ENCODE data around the gene KRT7. TPM values are rescaled to one million over a fixed set of nuclear protein-coding genes. Genes with fewer than 3 reads are reported as not detected.
A peak's percentile ranks its signal among the peaks of the same experiment; 100 is the strongest.

Gene KRT7
- total and polyA plus RNA-seq, 5 donors, result 0.16 to 3.0 (median 1.0) TPM; not detected in 1

DNA sequence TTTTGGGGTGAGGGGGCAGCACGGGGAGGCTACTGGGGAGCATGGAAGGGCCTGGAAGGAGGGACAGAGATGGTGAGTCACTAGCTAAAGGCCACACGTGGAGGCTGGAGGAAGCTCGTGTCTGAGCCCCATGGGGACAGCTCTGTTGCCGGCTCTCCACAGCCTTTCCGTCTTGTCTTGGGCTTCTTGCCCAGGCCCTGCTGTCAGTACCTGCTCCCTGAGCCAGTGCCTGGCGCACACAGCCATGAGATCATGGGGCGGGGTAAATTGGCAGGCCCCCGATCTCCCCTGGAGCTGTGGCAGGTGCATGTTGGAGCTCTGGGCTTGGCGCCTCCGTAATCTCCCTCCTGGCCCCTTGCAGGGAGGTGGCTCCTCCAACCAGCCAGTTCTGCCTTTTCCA lies 25.1 kb upstream of the KRT7 start:
- Histone ChIP-seq H3K4me3 (ENCODE audit: low read length) (no peak overlapping the region), H3K27me3 (ENCODE audit: control insufficient read depth, insufficient read depth) (no peaks in the 10 kb centered on the region), H3K27ac (ENCODE audit: low read length) (no peak overlapping the region), H3K9me3 (ENCODE audit: control insufficient read depth, low read length) (no peaks in the 10 kb centered on the region), H3K4me1 (ENCODE audit: control insufficient read depth, insufficient read depth, low read length) (no peaks in the 10 kb centered on the region)
- 26% methylated on average over 10 of the region's 10 CpGs for WGBS
- ATAC-seq, result peak; percentile 36 to 66
- intact Hi-C loops (cut with DNase I), result no loop called here
- DNase-seq, result peak in 2 of 3 donors; percentile 48 to 69

DNA sequence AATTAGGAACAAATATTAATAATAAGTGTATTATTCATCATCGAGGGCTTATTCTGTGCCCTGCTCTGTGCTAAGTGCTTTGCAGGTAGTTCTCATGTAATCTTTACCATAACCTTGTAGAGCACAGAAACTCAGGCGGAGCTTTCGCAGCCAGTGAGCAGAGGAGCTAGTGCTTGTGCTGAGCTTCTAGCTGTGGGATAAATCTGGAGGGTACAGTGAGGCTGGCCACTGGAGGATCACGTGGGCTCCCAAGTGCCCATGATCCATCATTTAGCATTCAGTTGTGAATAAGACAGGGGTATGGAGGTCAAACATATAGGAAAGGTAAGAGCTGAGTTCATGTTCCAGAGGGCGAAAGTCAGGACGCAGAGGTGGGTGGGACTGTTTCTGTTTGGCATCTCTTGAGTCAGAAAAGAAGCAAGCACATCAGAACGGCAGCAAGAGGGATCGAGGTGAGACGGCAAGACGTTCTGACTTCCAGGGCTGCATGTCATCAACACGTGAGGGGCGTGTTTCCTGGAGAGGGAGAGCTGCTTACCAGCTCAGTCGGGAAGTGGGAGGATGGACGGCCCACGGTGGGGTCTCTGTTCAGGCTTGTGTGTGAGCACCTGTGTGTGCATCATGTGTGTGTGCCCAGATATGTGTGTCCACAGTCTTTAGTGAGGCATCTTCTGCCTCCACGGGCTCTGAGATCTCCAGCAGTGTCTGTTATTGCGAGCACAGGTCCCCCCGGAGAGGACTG lies 24.4 kb upstream of the KRT7 start:
- DNase-seq, result no peak

DNA sequence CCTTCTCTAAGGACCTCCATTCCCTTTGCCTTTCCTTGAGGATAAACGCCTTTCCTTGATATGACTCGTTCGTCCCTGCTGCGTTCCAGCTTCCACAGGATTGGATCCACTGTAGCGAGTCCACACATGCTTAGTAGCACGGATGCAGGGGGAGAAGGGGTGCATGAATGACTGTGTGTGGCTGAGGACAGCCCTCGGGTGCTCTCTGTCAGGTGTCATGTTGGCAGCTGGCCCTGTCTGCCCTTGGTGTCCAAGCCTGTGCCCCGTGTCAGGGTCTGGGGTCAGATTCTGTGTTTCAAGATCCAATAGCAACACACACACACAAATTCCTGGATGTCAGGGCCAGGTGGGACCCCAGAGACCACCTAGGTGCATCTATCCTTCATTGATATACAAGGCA lies 23.7 kb upstream of the KRT7 start:
- Histone ChIP-seq H3K4me1 (ENCODE audit: control insufficient read depth, insufficient read depth, low read length) (no peaks in the 10 kb centered on the region), H3K4me3 (ENCODE audit: low read length) (no peak overlapping the region), H3K27me3 (ENCODE audit: control insufficient read depth, insufficient read depth) (no peaks in the 10 kb centered on the region), H3K9me3 (ENCODE audit: control insufficient read depth, low read length) (no peaks in the 10 kb centered on the region), H3K27ac (ENCODE audit: low read length) (no peak overlapping the region)
- ATAC-seq (no peak), DNase-seq (no peak)
- intact Hi-C loops (cut with DNase I), result no loop called here
- WGBS, result 65% methylated on average over 8 of the region's 8 CpGs

More for the DNA sequence above, 24.4 kb upstream of the KRT7 start:
- 60% methylated on average over 18 of the region's 18 CpGs for WGBS
- no peak overlapping the region for H3K27ac ChIP-seq (ENCODE audit: low read length)
- intact Hi-C loops (cut with DNase I), result no loop called here
- no peaks in the 10 kb centered on the region for H3K4me1 ChIP-seq (ENCODE audit: control insufficient read depth, insufficient read depth, low read length)
- H3K4me3 ChIP-seq (ENCODE audit: low read length), result no peak overlapping the region
- no peaks in the 10 kb centered on the region for H3K9me3 ChIP-seq (ENCODE audit: control insufficient read depth, low read length)
- no peak for ATAC-seq
- no peaks in the 10 kb centered on the region for H3K27me3 ChIP-seq (ENCODE audit: control insufficient read depth, insufficient read depth)

DNA sequence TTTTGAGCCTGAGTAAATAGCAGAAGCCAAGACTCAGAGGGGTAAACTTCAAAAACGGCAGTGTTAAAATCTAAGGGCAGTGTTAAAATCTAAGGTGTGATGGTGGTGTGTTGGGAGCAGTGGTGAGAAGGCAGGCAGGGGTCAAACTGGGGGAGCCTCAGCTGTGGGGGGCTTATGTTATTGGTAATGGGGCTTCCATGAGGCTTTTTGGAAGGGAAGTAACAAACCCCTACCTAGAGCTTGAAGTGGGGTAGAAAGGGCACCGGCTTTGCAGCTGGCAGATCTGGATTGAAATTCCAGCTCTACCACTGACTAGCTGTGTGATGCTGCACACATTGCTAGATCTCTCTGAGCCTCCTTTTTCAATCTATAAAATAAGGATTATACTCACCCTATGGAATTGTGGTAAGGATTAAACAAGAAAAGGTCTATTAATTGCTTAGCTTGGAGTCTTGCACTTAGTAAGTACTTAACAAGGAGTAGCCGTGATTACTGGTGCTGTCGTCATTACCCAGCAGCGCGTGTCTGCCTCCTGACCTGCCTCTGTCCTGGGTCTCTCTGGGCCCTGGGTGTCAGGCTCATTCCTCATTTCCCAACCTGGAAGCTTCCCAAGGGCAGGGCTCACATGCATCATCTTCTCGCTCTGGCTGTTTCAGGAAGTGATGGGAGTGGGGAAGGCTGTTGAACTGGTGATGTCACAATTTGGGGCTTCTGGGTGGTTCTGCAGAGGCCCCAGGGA lies 22.7 kb upstream of the KRT7 start:
- no peak for ATAC-seq
- Histone ChIP-seq H3K4me3 (ENCODE audit: low read length) (no peak overlapping the region), H3K9me3 (ENCODE audit: control insufficient read depth, low read length) (no peaks in the 10 kb centered on the region), H3K27ac (ENCODE audit: low read length) (no peak overlapping the region), H3K27me3 (ENCODE audit: control insufficient read depth, insufficient read depth) (no peaks in the 10 kb centered on the region), H3K4me1 (ENCODE audit: control insufficient read depth, insufficient read depth, low read length) (no peaks in the 10 kb centered on the region)
- no peak for DNase-seq
- intact Hi-C loops (cut with DNase I), result no loop called here
- WGBS, result 76% methylated on average over 7 of the region's 7 CpGs

DNA sequence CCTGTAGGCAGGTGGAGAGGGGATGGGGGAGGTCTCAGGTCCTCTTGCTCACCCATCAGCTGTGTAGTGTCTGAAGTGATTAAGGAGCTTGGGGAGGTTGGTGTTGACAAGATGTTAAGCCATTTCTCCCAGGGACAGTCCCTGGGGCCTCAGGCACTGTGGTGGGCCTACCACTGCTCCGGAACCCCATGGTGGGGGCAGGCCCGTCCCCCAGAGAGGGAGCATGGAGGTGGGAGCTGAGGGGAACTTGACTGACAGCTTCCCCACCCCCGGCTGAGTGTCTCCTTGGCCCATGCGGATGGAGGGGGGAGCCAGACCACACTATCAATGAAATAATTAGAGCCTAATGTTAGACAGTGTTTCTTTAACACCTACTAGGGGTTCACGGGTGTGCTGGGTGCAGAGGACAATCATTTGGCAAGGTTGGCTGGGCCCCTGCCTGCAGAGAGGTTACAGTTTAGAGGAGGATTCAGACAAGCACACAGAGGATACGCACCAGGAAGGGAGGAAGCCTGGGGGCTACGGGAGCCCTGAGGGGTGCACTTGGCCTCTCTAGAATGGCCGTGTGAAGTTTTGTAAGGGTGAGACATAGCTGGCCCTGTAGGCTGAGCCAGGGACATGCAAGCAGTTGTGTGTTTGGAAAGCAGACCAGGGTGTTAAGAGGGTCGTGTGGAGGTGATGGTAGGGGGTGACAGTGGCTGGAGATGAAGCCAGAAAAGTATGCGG lies 22.0 kb upstream of the KRT7 start:
- no peak for DNase-seq
- intact Hi-C loops (cut with DNase I), result no loop called here

DNA sequence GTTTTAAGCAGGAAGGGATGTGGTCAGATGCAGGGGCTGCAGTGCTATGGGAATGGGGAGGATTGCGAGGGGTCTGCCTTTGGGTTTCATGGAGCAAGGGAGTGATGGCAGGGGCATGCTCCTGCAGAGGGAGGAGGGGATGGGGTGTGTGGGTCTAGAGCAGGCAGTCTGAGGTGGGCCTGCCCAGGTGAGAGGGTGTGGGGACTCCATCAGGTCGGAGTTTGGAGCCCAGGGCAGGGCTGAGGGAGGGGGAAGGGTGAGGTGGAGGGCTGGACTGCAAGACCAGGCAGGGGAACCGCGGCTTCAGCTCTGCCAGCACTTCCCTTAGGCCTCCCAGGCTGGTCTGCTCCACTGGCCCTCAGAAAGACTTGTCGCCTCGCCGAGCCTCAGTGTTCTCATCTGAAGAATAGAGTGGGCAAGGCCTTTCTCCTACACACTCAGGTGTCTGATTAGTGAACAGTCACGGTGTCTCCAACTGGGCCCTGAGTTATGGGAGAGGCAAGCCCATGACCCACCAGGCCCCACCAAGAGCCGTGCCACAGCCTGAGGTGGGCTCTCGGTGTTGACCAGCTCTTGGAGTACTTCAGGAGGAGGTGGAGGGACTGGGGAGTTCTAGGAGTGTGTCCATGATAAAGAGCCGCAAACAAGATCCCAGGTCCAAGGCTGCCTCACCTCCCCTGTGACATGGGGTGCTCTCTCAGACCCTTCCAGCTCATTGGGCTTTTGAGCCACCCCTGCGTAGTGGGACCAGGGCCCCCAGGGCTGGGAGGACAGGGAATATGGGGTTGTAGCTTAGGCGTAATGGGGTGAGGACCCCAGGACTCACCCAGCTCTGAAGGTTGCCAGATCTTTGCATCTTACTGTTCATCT lies 21.1 kb upstream of the KRT7 start:
- Histone ChIP-seq H3K27me3 (ENCODE audit: control insufficient read depth, insufficient read depth) (no peaks in the 10 kb centered on the region), H3K9me3 (ENCODE audit: control insufficient read depth, low read length) (no peaks in the 10 kb centered on the region), H3K27ac (ENCODE audit: low read length) (no peak overlapping the region), H3K4me3 (ENCODE audit: low read length) (no peak overlapping the region), H3K4me1 (ENCODE audit: control insufficient read depth, insufficient read depth, low read length) (no peaks in the 10 kb centered on the region)
- intact Hi-C loops (cut with DNase I), result loop anchor here in 1 of 4 donors (2.0 kb wide), 1 partner anchor 55 kb away; no protein-coding TSS in a partner anchor
- ATAC-seq, result no peak
- WGBS, result 89% methylated on average over 13 of the region's 13 CpGs
- DNase-seq, result no peak

More for the DNA sequence above, 22.0 kb upstream of the KRT7 start:
- no peaks in the 10 kb centered on the region for H3K4me1 ChIP-seq (ENCODE audit: control insufficient read depth, insufficient read depth, low read length)
- no peak for ATAC-seq
- H3K27me3 ChIP-seq (ENCODE audit: control insufficient read depth, insufficient read depth), result no peaks in the 10 kb centered on the region
- 66% methylated on average over 10 of the region's 10 CpGs for WGBS
- H3K4me3 ChIP-seq (ENCODE audit: low read length), result no peak overlapping the region
- H3K9me3 ChIP-seq (ENCODE audit: control insufficient read depth, low read length), result no peaks in the 10 kb centered on the region
- H3K27ac ChIP-seq (ENCODE audit: low read length), result no peak overlapping the region

DNA sequence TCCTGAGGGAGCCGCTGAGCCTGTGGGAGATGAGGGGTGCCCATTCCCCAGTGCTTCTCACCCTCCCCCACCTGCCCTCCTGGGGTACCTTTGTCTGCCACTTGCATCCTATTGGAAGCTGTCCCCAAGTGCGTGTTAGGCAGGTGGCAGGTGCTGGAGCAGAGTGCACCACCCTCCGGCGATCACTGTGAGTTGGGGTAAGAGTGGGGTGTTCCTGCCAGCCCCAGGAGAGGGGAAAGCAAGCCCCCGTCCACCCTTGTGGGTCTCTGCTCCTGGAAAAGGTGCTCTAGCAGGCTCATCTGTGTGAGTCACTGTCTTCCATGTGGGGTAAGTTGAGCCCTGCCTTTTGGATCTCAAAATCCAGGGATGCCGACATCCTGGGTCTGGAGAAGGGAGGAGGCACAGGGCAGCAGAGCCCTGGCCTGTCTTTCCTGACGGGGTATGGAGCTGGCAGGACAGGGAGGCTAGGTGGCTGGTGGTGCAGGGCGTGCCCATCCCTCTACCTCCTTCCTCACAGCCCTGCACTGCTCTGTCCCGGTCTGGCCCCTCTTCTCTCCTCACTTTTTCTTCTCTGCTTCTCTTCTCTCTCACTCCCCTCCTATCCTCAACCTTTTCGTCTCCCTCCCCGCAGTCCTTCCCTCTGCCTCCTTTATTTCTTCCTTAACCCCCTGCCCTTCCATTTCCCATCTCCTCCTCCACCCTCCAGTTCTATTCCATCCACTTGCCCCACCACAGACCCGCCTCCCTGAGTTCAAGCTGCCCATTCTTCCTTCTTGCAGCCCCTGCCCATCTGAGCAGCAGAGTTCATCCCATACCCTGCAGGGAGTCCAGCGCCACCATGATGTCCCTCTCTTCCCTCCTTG lies 20.1 kb upstream of the KRT7 start:
- Histone ChIP-seq H3K4me3 (ENCODE audit: low read length) (no peak overlapping the region), H3K4me1 (ENCODE audit: control insufficient read depth, insufficient read depth, low read length) (no peaks in the 10 kb centered on the region), H3K9me3 (ENCODE audit: control insufficient read depth, low read length) (no peaks in the 10 kb centered on the region), H3K27me3 (ENCODE audit: control insufficient read depth, insufficient read depth) (no peaks in the 10 kb centered on the region), H3K27ac (ENCODE audit: low read length) (no peak overlapping the region)
- WGBS, result 82% methylated on average over 13 of the region's 13 CpGs
- intact Hi-C loops (cut with DNase I), result loop anchor here in 1 of 4 donors (2.0 kb wide), 1 partner anchor 56 kb away; no protein-coding TSS in a partner anchor
- DNase-seq, result no peak
- ATAC-seq, result no peak

DNA sequence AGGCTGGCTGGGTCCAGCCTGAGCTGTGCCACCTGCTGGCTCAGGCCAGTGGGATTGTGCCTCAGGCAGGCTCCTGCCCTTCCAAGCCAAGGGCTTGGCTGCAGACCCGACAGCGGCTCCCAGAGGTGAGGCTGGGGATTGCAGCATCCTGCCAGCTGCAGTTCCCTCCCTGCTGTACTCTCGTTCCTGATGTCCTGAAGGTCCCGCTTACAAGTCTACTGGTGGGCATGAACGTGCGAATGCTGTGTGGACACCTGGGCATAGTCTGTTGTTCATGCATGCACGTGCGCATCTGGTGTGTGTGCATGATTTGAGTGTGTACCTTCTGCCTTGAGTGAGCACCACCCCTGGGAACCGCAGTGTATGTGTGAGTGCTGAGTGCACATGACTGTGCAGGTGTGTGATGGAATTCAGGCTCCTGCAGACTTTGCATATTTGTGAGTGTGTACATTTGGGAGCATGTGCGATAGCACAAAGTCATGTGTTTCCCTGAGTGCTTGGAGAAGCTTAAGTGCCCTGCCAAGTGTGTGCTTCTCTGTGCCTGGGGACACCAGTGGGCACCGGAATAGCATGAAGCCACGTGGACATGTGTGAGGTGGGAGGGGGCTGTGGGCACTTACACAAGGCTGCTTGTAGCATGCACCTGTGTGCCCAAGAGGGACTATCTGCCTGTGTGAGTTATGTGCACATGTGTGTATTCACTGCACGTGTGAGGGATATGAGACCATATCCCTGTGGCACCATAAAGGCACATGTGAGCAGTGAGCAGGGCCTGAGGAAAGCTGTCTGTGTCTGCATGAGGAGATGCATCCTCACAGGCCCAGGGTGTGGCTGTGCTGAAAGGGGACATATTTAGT lies 19.3 kb upstream of the KRT7 start:
- intact Hi-C loops (cut with DNase I), result loop anchor here in 1 of 4 donors (2.0 kb wide), 1 partner anchor 57 kb away; no protein-coding TSS in a partner anchor
- Histone ChIP-seq H3K9me3 (ENCODE audit: control insufficient read depth, low read length) (no peaks in the 10 kb centered on the region), H3K4me1 (ENCODE audit: control insufficient read depth, insufficient read depth, low read length) (no peaks in the 10 kb centered on the region), H3K27me3 (ENCODE audit: control insufficient read depth, insufficient read depth) (no peaks in the 10 kb centered on the region), H3K4me3 (ENCODE audit: low read length) (no peak overlapping the region), H3K27ac (ENCODE audit: low read length) (no peak overlapping the region)
- 33% methylated on average over 13 of the region's 13 CpGs for WGBS
- DNase-seq, result peak; percentile 66 to 90 (median 85)
- ATAC-seq, result peak; percentile 73 to 82

DNA sequence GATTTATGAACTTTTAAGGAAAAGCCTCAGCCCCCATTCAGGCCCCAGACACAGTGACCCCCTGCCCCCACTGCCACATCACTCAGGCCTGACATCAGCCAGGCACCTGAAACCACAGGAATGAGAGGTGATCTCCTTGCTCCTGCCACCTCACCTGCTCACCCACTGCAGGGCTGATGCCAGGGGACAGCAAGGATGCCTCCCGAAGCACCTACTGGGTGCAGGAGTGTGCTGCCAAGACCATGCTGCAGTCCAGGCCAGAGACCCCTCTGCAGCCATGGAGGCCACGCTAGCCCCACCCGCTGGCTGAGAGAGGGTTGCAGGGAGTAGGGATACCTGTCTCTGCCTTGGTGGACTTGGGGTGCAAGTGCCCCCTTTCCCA lies 18.6 kb upstream of the KRT7 start:
- WGBS, result 80% methylated on average over 3 of the region's 3 CpGs
- Histone ChIP-seq H3K4me1 (ENCODE audit: control insufficient read depth, insufficient read depth, low read length) (no peaks in the 10 kb centered on the region), H3K27ac (ENCODE audit: low read length) (no peak overlapping the region), H3K27me3 (ENCODE audit: control insufficient read depth, insufficient read depth) (no peaks in the 10 kb centered on the region), H3K4me3 (ENCODE audit: low read length) (no peak overlapping the region), H3K9me3 (ENCODE audit: control insufficient read depth, low read length) (no peaks in the 10 kb centered on the region)
- intact Hi-C loops (cut with DNase I), result no loop called here
- DNase-seq, result no peak
- ATAC-seq, result no peak
